GM12878 (cell line): ENCODE data around the gene IQGAP3. TPM values are rescaled to one million over a fixed set of nuclear protein-coding genes. Genes with fewer than 3 reads are reported as not detected.

ENCODE experiments used
- ATAC-seq: fragments of 200-7000 bp; cut with Tn5 transposase; 3 replicates; pipeline ENCODE4 v1.9.1; 2020; ENCODE audit warnings: mild to moderate bottlenecking, moderate library complexity
- BruUV-seq: library from RNA; stranded (reverse); fragments of 400-500 nt; replicated peaks from 2 replicates; lab custom pipeline; 2021; lab: Mats Ljungman, UMichigan
- CTCF ChIA-PET: fragments of 300-600 bp; sonication (Branson Sonifier 250); formaldehyde crosslinking; extraction: SDS; loops from one replicate; lab custom pipeline; 2021; ENCODE audit warnings: inconsistent platforms; lab: Yijun Ruan, JAX
- POLR2A ChIA-PET: fragments of 350-600 bp; formaldehyde crosslinking; extraction: SDS; loops from one replicate; lab custom pipeline; 2021; ENCODE audit warnings: inconsistent platforms; lab: Charles Lee
- RAD21 ChIA-PET: fragments of 300-600 bp; sonication (Branson Sonifier 250); formaldehyde crosslinking; loops from one replicate; lab custom pipeline; 2023; ENCODE audit warnings: antibody characterized with exemption; ENCODE audit not compliant: unreplicated experiment; lab: Charles Lee
- SMC1A ChIA-PET: fragments of 300-600 bp; sonication (Branson Sonifier 250); formaldehyde crosslinking; loops from one replicate; lab custom pipeline; 2023; ENCODE audit not compliant: unreplicated experiment, uncharacterized antibody; lab: Charles Lee
- DNase-seq: peaks from one replicate; pipeline ENCODE4 v3.0.0-alpha.2; 2011; ENCODE audit warnings: low read depth, low spot score
- FAIRE-seq: peaks from 3 replicates; lab custom pipeline; 2011; peaks lifted over from hg19 to GRCh38; lab: Jason Lieb, UNC
- H2AFZ ChIP-seq: 2 replicates; pipeline ENCODE4 v1.6.0; 2011; ENCODE audit warnings: low read depth, low read length, control low read depth; ENCODE audit not compliant: control insufficient read depth
- H3K27ac ChIP-seq: 2 replicates; pipeline ENCODE4 v1.5.1; 2011; ENCODE audit warnings: control low read depth; ENCODE audit not compliant: control insufficient read depth, insufficient read depth
- H3K27me3 ChIP-seq, 2 experiments: replicated peaks in 1 of 2; 2 replicates each; pipeline versions ENCODE4 v1.6.0 to v1.6.1; 2011; ENCODE audit warnings: low read length in 1 of 2; ENCODE audit not compliant: control insufficient read depth in 2 of 2, insufficient read depth in 2 of 2
- H3K36me3 ChIP-seq, 2 experiments: 2 replicates each; pipeline ENCODE4 v1.5.1; 2011; ENCODE audit warnings: low read length in 1 of 2; ENCODE audit not compliant: control insufficient read depth in 2 of 2, insufficient read depth in 2 of 2
- H3K4me1 ChIP-seq: 2 replicates; pipeline ENCODE4 v1.6.1; 2011; ENCODE audit warnings: mild to moderate bottlenecking, low read length, moderate library complexity, mixed read lengths; ENCODE audit not compliant: control insufficient read depth, insufficient read depth
- H3K4me2 ChIP-seq: 2 replicates; pipeline ENCODE4 v1.6.0; 2011; ENCODE audit warnings: control low read depth; ENCODE audit not compliant: control insufficient read depth, insufficient read depth
- H3K4me3 ChIP-seq: fragments of 200-600 bp; sonication (generic); 2 replicates; pipeline ENCODE4 v1.5.1; 2016
- H3K79me2 ChIP-seq: 2 replicates; pipeline ENCODE4 v1.6.0; 2011; ENCODE audit warnings: low read length; ENCODE audit not compliant: control insufficient read depth, insufficient read depth
- H3K9ac ChIP-seq: 2 replicates; pipeline ENCODE4 v1.8.0; 2011; ENCODE audit warnings: low read length, control low read depth, mixed read lengths; ENCODE audit not compliant: control insufficient read depth, insufficient read depth
- H3K9me3 ChIP-seq: replicated peaks from 3 replicates; pipeline ENCODE4 v1.5.1; 2011; ENCODE audit warnings: mild to moderate bottlenecking, low read length; ENCODE audit not compliant: control insufficient read depth, insufficient read depth
- H4K20me1 ChIP-seq: 2 replicates; pipeline ENCODE4 v1.6.0; 2011; ENCODE audit not compliant: control insufficient read depth, insufficient read depth
- BMI1 ChIP-seq: fragments of 450-650 bp; IDR thresholded peaks from 2 replicates; pipeline ENCODE4 v1.6.1; 2016; ENCODE audit warnings: mild to moderate bottlenecking, moderate library complexity, borderline replicate concordance
- HDAC6 ChIP-seq: fragments of 200-600 bp; sonication (generic); IDR thresholded peaks from one replicate; pipeline ENCODE4 v1.8.0; 2017; ENCODE audit warnings: antibody characterized with exemption; ENCODE audit not compliant: unreplicated experiment
- IKZF2 ChIP-seq, 2 experiments: fragments of 450-650 bp; IDR thresholded peaks; 2 replicates each; pipeline ENCODE4 v1.6.1; 2017; ENCODE audit warnings: mild to moderate bottlenecking in 2 of 2, moderate library complexity in 2 of 2
- NBN ChIP-seq: fragments of 450-650 bp; IDR thresholded peaks from 2 replicates; pipeline ENCODE4 v1.6.1; 2016
- NKRF ChIP-seq: fragments of 450-650 bp; conservative IDR thresholded peaks from 2 replicates; pipeline ENCODE4 v1.6.1; 2017; ENCODE audit warnings: mild to moderate bottlenecking, moderate library complexity
- PAX5 ChIP-seq: IDR thresholded peaks from 2 replicates; pipeline ENCODE4 v1.6.1; 2011; ENCODE audit warnings: low read depth, low read length, borderline replicate concordance
- POLR2AphosphoS2 ChIP-seq: IDR thresholded peaks from 2 replicates; pipeline ENCODE4 v1.6.1; 2011; ENCODE audit warnings: low read depth, mild to moderate bottlenecking, low read length, improper control_type of control experiment, moderate library complexity
- POLR2AphosphoS5 ChIP-seq: IDR thresholded peaks from 2 replicates; pipeline ENCODE4 v1.6.1; 2011; ENCODE audit warnings: mild to moderate bottlenecking, low read length, inconsistent platforms
- RAD51 ChIP-seq: fragments of 450-650 bp; IDR thresholded peaks from 2 replicates; pipeline ENCODE4 v1.6.1; 2016; ENCODE audit warnings: moderate library complexity, mild to moderate bottlenecking, inconsistent platforms
- RELA ChIP-seq: fragments of 450-650 bp; IDR thresholded peaks from 2 replicates; pipeline ENCODE4 v1.8.0; 2014; ENCODE audit warnings: borderline replicate concordance; ENCODE audit not compliant: partially characterized antibody
- TARDBP ChIP-seq: IDR thresholded peaks from 2 replicates; pipeline ENCODE4 v1.6.1; 2016; ENCODE audit warnings: borderline replicate concordance
- WRNIP1 ChIP-seq: IDR thresholded peaks from 2 replicates; pipeline ENCODE4 v1.6.1; 2011; ENCODE audit warnings: low read depth, low read length, improper control_type of control experiment, borderline replicate concordance
- ZNF384 ChIP-seq: IDR thresholded peaks from 2 replicates; pipeline ENCODE4 v1.6.1; 2012; ENCODE audit warnings: low read depth, mild to moderate bottlenecking, low read length, improper control_type of control experiment, borderline replicate concordance
- ZSCAN29 ChIP-seq: fragments of 450-650 bp; IDR thresholded peaks from 2 replicates; pipeline ENCODE4 v1.6.1; 2017; ENCODE audit warnings: mild to moderate bottlenecking, moderate library complexity
- ZZZ3 ChIP-seq: IDR thresholded peaks from 2 replicates; pipeline ENCODE4 v1.6.1; 2011; ENCODE audit warnings: low read depth; ENCODE audit not compliant: control insufficient read depth, insufficient read length
- WGBS: methylation state at CpG from one replicate; pipeline ENCODE4 v1.1.6; 2016; ENCODE audit warnings: low lambda C conversion rate; ENCODE audit not compliant: insufficient replicate concordance, insufficient coverage; ENCODE audit errors: missing lambda C conversion rate; 5-methylcytosine and 5-hydroxymethylcytosine counted together
- in situ Hi-C: fragments of 300-500 bp; cut with MboI; formaldehyde crosslinking; loops from 9 replicates; pipeline ENCODE4 v1.14.3; 2018; ENCODE audit warnings: mixed read lengths
- intact Hi-C: fragments of 100-400 bp; cut with micrococcal nuclease; formaldehyde crosslinking; loops from one replicate; pipeline ENCODE4 v1.14.2; 2022; ENCODE audit not compliant: unreplicated experiment
- polyA plus RNA-seq, 11 experiments: library from polyadenylated mRNA; depleted of rRNA in 4 of 11; unstranded in 6 of 11; stranded (reverse) in 5 of 11; fragments of >200 nt; fragmentation: Nextera tagmentation in 4 of 11; fragmentation: Illumina TruSeq in 1 of 11; extraction: Ambion mirVana in 4 of 11; extraction: Trizol in 1 of 11; gene quantifications; 1 replicate in 1 of 11; 2 replicates in 10 of 11; pipeline versions ENCODE4 v1.2.1 to v1.2.3, GENCODE V29; 2011 to 2016; ENCODE audit warnings: inconsistent platforms in 2 of 11, missing spikeins in 2 of 11, low read depth in 1 of 11
- total RNA-seq, 4 experiments: library from RNA; depleted of rRNA in 3 of 4; stranded (reverse); fragments of >200 nt in 3 of 4; fragmentation: Illumina TruSeq in 1 of 4; extraction: Trizol in 1 of 4; gene quantifications; 2 replicates each; pipeline versions ENCODE4 v1.2.1 to v1.2.3, GENCODE V29; 2013 to 2021
- TF ChIP-seq, protein P1 (sequence below): IDR thresholded peaks from 2 replicates; pipeline ENCODE4 v1.6.1; 2012; ENCODE audit warnings: mild to moderate bottlenecking, low read depth, low read length
- TF ChIP-seq, protein P2 (sequence below): IDR thresholded peaks from 2 replicates; pipeline ENCODE4 v1.6.1; 2011; ENCODE audit warnings: borderline replicate concordance, low read depth, mild to moderate bottlenecking, moderate library complexity, low read length; ENCODE audit not compliant: insufficient read depth, poor library complexity, severe bottlenecking

IQGAP3 gene
- total and polyA plus RNA-seq, 10 of the 15 experiments (the other 5 are each of a cell fraction or from before 2014, with no cell fraction given), result 1.1 to 10.7 (median 7.9) TPM

- ATAC-seq (no peak), DNase-seq (no peak), FAIRE-seq (no peak)
- Histone ChIP-seq H3K9me3 (no peaks in the 10 kb centered on the region), H4K20me1 (no peaks in the 10 kb centered on the region), H3K27ac (no peak overlapping the region), H3K4me2 (no peak overlapping the region), H3K4me3 (no peak overlapping the region), H2AFZ (no peak overlapping the region), H3K4me1 (no peaks in the 10 kb centered on the region), H3K79me2 (no peaks in the 10 kb centered on the region), H3K27me3 (no peaks in the 10 kb centered on the region), H3K9ac (no peak overlapping the region), H3K36me3 (peaks cover 2% of the 10 kb centered on the region in 2 experiments; a peak in 3 of 4 replicates)
- WGBS, result 82% methylated on average over 6 of the region's 6 CpGs
- BruUV-seq, result no TSS peak
- TF ChIP-seq BMI1 (no peak), NKRF (no peak), ZSCAN29 (no peak), NBN (no peak), RELA (no peak), TARDBP (no peak), ZNF384 (no peak), RAD51 (no peak), POLR2AphosphoS2 (no peak), IKZF2 (IDR thresholded peaks at IDR 0.05) (no peak), WRNIP1 (no peak), POLR2AphosphoS5 (no peak), PAX5 (no peak), HDAC6 (no peak), ZZZ3 (no peak)
- TF ChIP-seq, protein P1, sequence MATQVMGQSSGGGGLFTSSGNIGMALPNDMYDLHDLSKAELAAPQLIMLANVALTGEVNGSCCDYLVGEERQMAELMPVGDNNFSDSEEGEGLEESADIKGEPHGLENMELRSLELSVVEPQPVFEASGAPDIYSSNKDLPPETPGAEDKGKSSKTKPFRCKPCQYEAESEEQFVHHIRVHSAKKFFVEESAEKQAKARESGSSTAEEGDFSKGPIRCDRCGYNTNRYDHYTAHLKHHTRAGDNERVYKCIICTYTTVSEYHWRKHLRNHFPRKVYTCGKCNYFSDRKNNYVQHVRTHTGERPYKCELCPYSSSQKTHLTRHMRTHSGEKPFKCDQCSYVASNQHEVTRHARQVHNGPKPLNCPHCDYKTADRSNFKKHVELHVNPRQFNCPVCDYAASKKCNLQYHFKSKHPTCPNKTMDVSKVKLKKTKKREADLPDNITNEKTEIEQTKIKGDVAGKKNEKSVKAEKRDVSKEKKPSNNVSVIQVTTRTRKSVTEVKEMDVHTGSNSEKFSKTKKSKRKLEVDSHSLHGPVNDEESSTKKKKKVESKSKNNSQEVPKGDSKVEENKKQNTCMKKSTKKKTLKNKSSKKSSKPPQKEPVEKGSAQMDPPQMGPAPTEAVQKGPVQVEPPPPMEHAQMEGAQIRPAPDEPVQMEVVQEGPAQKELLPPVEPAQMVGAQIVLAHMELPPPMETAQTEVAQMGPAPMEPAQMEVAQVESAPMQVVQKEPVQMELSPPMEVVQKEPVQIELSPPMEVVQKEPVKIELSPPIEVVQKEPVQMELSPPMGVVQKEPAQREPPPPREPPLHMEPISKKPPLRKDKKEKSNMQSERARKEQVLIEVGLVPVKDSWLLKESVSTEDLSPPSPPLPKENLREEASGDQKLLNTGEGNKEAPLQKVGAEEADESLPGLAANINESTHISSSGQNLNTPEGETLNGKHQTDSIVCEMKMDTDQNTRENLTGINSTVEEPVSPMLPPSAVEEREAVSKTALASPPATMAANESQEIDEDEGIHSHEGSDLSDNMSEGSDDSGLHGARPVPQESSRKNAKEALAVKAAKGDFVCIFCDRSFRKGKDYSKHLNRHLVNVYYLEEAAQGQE, result no peak
- TF ChIP-seq, protein P2, sequence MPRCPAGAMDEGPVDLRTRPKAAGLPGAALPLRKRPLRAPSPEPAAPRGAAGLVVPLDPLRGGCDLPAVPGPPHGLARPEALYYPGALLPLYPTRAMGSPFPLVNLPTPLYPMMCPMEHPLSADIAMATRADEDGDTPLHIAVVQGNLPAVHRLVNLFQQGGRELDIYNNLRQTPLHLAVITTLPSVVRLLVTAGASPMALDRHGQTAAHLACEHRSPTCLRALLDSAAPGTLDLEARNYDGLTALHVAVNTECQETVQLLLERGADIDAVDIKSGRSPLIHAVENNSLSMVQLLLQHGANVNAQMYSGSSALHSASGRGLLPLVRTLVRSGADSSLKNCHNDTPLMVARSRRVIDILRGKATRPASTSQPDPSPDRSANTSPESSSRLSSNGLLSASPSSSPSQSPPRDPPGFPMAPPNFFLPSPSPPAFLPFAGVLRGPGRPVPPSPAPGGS, result no peak
- RAD21 ChIA-PET, result interaction anchor here (1.6 kb wide), 1 partner anchor 95 kb away, joined by 3 read pairs; no protein-coding TSS in a partner anchor
- POLR2A ChIA-PET, result no interaction called here
- SMC1A ChIA-PET, result no interaction called here
- intact Hi-C loops, result no loop called here
- CTCF ChIA-PET, result interaction anchor here (0.6 to 1.2 kb wide), 2 partner anchors 95 to 108 kb away, joined by 3 read pairs; no protein-coding TSS in a partner anchor
- in situ Hi-C loops, result no loop called here
Observed at GRCh38 chr1:156551869-156552268, 20.5 kb downstream of the IQGAP3 start.
